ENCODE data around the gene TNS2. TPM values are rescaled to one million over a fixed set of nuclear protein-coding genes. Genes with fewer than 3 reads are reported as not detected.

Gene TNS2
- total and polyA plus RNA-seq, 2 experiments from 2014 or later = 1.8 to 6.9 TPM

DNA sequence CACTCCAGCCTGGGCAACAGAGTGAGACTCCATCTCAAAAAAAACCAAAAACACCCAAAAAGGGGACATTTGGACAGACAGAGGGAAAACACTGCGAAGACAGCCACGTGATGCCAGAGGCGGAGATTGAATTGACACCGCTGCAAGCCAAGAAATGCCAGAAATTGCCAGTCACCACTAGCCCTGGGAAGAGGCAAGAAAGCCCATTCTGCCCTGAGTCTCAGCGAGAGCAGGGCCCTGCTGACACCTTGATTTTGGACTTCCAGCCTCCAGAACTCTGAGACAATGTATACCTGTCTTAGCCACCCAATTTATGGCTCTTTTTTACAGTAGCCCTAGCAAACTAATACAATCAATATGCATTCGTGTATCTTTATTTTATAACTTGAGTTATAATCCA, 40.2 kb downstream of the TNS2 start:
- H4K20me1 ChIP-seq (replicated peaks; ENCODE audit: insufficient read depth) = no peaks in the 10 kb centered on the region
- Mint-ChIP-seq H3K36me3 (ENCODE audit: low read depth) (no peaks in the 10 kb centered on the region), H3K4me3 (no peak overlapping the region), H3K4me1 (peaks cover 13% of the 10 kb centered on the region), H3K9me3 (no peaks in the 10 kb centered on the region), H3K27ac (no peak overlapping the region), H3K27me3 (ENCODE audit: insufficient read depth, low read depth, poor library complexity) (peaks cover 14% of the 10 kb centered on the region)
- H2AFZ ChIP-seq = no peak overlapping the region
- H3K4me1 ChIP-seq (ENCODE audit: insufficient read depth) = peaks cover 6% of the 10 kb centered on the region; the same call in 1 of the 2 replicates
- DNase-seq (ENCODE audit: low spot score) (no peak), ATAC-seq (no peak)
- peaks cover 15% of the 10 kb centered on the region; the same call in 1 of the 2 replicates for H3K27me3 ChIP-seq (ENCODE audit: insufficient read depth)
- no peaks in the 10 kb centered on the region for H3K36me3 ChIP-seq (ENCODE audit: insufficient read depth)
- H3K79me2 ChIP-seq (replicated peaks; ENCODE audit: insufficient read depth) = no peaks in the 10 kb centered on the region
- 0 out of 2 replicates have a peak, but pooled peaks cover 3% of the 10 kb centered on the region for H3F3A ChIP-seq (replicated peaks; ENCODE audit: low read depth)
- H3K27ac ChIP-seq (ENCODE audit: low read depth) = no peak overlapping the region
- no peak overlapping the region for H3K4me3 ChIP-seq
- TF ChIP-seq, protein P1, sequence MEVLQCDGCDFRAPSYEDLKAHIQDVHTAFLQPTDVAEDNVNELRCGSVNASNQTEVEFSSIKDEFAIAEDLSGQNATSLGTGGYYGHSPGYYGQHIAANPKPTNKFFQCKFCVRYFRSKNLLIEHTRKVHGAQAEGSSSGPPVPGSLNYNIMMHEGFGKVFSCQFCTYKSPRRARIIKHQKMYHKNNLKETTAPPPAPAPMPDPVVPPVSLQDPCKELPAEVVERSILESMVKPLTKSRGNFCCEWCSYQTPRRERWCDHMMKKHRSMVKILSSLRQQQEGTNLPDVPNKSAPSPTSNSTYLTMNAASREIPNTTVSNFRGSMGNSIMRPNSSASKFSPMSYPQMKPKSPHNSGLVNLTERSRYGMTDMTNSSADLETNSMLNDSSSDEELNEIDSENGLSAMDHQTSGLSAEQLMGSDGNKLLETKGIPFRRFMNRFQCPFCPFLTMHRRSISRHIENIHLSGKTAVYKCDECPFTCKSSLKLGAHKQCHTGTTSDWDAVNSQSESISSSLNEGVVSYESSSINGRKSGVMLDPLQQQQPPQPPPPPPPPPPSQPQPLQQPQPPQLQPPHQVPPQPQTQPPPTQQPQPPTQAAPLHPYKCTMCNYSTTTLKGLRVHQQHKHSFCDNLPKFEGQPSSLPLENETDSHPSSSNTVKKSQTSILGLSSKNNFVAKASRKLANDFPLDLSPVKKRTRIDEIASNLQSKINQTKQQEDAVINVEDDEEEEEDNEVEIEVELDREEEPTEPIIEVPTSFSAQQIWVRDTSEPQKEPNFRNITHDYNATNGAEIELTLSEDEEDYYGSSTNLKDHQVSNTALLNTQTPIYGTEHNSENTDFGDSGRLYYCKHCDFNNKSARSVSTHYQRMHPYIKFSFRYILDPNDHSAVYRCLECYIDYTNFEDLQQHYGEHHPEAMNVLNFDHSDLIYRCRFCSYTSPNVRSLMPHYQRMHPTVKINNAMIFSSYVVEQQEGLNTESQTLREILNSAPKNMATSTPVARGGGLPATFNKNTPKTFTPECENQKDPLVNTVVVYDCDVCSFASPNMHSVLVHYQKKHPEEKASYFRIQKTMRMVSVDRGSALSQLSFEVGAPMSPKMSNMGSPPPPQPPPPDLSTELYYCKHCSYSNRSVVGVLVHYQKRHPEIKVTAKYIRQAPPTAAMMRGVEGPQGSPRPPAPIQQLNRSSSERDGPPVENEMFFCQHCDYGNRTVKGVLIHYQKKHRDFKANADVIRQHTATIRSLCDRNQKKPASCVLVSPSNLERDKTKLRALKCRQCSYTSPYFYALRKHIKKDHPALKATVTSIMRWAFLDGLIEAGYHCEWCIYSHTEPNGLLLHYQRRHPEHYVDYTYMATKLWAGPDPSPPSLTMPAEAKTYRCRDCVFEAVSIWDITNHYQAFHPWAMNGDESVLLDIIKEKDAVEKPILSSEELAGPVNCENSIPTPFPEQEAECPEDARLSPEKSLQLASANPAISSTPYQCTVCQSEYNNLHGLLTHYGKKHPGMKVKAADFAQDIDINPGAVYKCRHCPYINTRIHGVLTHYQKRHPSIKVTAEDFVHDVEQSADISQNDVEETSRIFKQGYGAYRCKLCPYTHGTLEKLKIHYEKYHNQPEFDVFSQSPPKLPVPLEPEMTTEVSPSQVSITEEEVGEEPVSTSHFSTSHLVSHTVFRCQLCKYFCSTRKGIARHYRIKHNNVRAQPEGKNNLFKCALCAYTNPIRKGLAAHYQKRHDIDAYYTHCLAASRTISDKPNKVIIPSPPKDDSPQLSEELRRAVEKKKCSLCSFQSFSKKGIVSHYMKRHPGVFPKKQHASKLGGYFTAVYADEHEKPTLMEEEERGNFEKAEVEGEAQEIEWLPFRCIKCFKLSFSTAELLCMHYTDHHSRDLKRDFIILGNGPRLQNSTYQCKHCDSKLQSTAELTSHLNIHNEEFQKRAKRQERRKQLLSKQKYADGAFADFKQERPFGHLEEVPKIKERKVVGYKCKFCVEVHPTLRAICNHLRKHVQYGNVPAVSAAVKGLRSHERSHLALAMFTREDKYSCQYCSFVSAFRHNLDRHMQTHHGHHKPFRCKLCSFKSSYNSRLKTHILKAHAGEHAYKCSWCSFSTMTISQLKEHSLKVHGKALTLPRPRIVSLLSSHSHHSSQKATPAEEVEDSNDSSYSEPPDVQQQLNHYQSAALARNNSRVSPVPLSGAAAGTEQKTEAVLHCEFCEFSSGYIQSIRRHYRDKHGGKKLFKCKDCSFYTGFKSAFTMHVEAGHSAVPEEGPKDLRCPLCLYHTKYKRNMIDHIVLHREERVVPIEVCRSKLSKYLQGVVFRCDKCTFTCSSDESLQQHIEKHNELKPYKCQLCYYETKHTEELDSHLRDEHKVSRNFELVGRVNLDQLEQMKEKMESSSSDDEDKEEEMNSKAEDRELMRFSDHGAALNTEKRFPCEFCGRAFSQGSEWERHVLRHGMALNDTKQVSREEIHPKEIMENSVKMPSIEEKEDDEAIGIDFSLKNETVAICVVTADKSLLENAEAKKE (CRISPR knock-in tag; IDR thresholded peaks at IDR 0.05) = no peak
- no peak for TF ChIP-seq POLR2AphosphoS5 (IDR thresholded peaks at IDR 0.05; ENCODE audit: low read depth)
- no peak for TF ChIP-seq ZNF331 (CRISPR knock-in tag; IDR thresholded peaks at IDR 0.05; ENCODE audit: low read depth)
- TF ChIP-seq NANOG (IDR thresholded peaks at IDR 0.05; ENCODE audit: borderline replicate concordance) = no peak
- TF ChIP-seq STAT1 (IDR thresholded peaks at IDR 0.05; ENCODE audit: unreplicated experiment) = no peak
- TF ChIP-seq, protein P2, sequence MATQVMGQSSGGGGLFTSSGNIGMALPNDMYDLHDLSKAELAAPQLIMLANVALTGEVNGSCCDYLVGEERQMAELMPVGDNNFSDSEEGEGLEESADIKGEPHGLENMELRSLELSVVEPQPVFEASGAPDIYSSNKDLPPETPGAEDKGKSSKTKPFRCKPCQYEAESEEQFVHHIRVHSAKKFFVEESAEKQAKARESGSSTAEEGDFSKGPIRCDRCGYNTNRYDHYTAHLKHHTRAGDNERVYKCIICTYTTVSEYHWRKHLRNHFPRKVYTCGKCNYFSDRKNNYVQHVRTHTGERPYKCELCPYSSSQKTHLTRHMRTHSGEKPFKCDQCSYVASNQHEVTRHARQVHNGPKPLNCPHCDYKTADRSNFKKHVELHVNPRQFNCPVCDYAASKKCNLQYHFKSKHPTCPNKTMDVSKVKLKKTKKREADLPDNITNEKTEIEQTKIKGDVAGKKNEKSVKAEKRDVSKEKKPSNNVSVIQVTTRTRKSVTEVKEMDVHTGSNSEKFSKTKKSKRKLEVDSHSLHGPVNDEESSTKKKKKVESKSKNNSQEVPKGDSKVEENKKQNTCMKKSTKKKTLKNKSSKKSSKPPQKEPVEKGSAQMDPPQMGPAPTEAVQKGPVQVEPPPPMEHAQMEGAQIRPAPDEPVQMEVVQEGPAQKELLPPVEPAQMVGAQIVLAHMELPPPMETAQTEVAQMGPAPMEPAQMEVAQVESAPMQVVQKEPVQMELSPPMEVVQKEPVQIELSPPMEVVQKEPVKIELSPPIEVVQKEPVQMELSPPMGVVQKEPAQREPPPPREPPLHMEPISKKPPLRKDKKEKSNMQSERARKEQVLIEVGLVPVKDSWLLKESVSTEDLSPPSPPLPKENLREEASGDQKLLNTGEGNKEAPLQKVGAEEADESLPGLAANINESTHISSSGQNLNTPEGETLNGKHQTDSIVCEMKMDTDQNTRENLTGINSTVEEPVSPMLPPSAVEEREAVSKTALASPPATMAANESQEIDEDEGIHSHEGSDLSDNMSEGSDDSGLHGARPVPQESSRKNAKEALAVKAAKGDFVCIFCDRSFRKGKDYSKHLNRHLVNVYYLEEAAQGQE (IDR thresholded peaks at IDR 0.05; ENCODE audit: unreplicated experiment) = no peak
- no peaks in the 10 kb centered on the region for H3K9me2 ChIP-seq (ENCODE audit: insufficient read depth)
- no peak overlapping the region for H3K4me2 ChIP-seq

All from GM23338 (cell line).